Brain microvascular endothelial cell (primary cell): ENCODE results near the gene SYNGR4.
A peak's percentile ranks its signal among the peaks of the same experiment; 100 is the strongest.
"Not testable (repeated sequence)": the region's sequence is repeated elsewhere in the genome, so short reads cannot be mapped to it uniquely, and the experiment has no call there.

Experiments used
- DNase-seq: peaks from one replicate; pipeline ENCODE4 v3.0.0-alpha.2; 2020
- H3K27ac ChIP-seq: fragments of 250-450 bp; sonication (Bioruptor Pico); 2 replicates; pipeline ENCODE4 v1.5.1; 2020; ENCODE audit warnings: mild to moderate bottlenecking, moderate library complexity
- H3K27me3 ChIP-seq: fragments of 250-450 bp; sonication (Bioruptor Pico); replicated peaks from 2 replicates; pipeline ENCODE4 v1.5.1; 2020; ENCODE audit warnings: mild to moderate bottlenecking
- H3K36me3 ChIP-seq: fragments of 250-450 bp; sonication (Bioruptor Pico); replicated peaks from 2 replicates; pipeline ENCODE4 v1.5.1; 2020; ENCODE audit warnings: mild to moderate bottlenecking
- H3K4me3 ChIP-seq: 2 replicates; pipeline ENCODE4 v1.5.1; 2011; ENCODE audit warnings: low read depth, mild to moderate bottlenecking, control low read depth, low read length, moderate library complexity
- CTCF ChIP-seq: IDR thresholded peaks from 2 replicates; pipeline ENCODE4 v1.5.1; 2011; ENCODE audit warnings: low read depth, mild to moderate bottlenecking, moderate library complexity, low read length, control low read depth, inconsistent platforms; ENCODE audit errors: missing control alignments
- in situ Hi-C: cut with HindIII; loops from 2 replicates; pipeline ENCODE4 v1.10.0; 2017; ENCODE audit warnings: low sequenced_read_pairs, low pct_ligation_motif_present

SYNGR4 gene

GRCh38 chr19:48364598-48365348 lies 606 bp downstream of the SYNGR4 start:
- Histone ChIP-seq H3K36me3 (no peaks in the 10 kb centered on the region), H3K4me3 (peak overlapping the region; percentile 70), H3K27ac (no peak overlapping the region), H3K27me3 (no peaks in the 10 kb centered on the region)
- in situ Hi-C loops = no loop called here
- TF ChIP-seq CTCF = no peak
- DNase-seq = no peak

- in situ Hi-C loops = no loop called here
- DNase-seq = no peak
- no peak for TF ChIP-seq CTCF
- Histone ChIP-seq H3K27ac (no peak overlapping the region), H3K4me3 (no peak overlapping the region), H3K27me3 (no peaks in the 10 kb centered on the region), H3K36me3 (no peaks in the 10 kb centered on the region)
These were observed 1.4 kb downstream of the SYNGR4 start for GRCh38 chr19:48365602-48366001.

- TF ChIP-seq CTCF = no peak
These were observed 3.7 kb downstream of the SYNGR4 start for GRCh38 chr19:48367855-48368254.

GRCh38 chr19:48368936-48369335 lies 4.8 kb downstream of the SYNGR4 start:
- no peak for DNase-seq
- Histone ChIP-seq H3K27me3 (no peaks in the 10 kb centered on the region), H3K36me3 (no peaks in the 10 kb centered on the region), H3K27ac (no peak overlapping the region), H3K4me3 (no peak overlapping the region)
- TF ChIP-seq CTCF = no peak
- in situ Hi-C loops = no loop called here

More at GRCh38 chr19:48367855-48368254, 3.7 kb downstream of the SYNGR4 start:
- DNase-seq = no peak
- Histone ChIP-seq H3K36me3 (no peaks in the 10 kb centered on the region), H3K4me3 (no peak overlapping the region), H3K27ac (no peak overlapping the region), H3K27me3 (no peaks in the 10 kb centered on the region)
- in situ Hi-C loops = no loop called here

- Histone ChIP-seq H3K4me3 (no peak overlapping the region), H3K36me3 (no peaks in the 10 kb centered on the region), H3K27ac (no peak overlapping the region), H3K27me3 (no peaks in the 10 kb centered on the region)
- DNase-seq = no peak
- in situ Hi-C loops = no loop called here
- no peak for TF ChIP-seq CTCF
These were observed 6.8 kb downstream of the SYNGR4 start for GRCh38 chr19:48370955-48371354.

- Histone ChIP-seq H3K27me3 (no peaks in the 10 kb centered on the region), H3K4me3 (no peak overlapping the region), H3K27ac (no peak overlapping the region), H3K36me3 (no peaks in the 10 kb centered on the region)
- in situ Hi-C loops = no loop called here
- TF ChIP-seq CTCF = no peak
- DNase-seq = no peak
These were observed 7.2 kb downstream of the SYNGR4 start for GRCh38 chr19:48371367-48371766.

- in situ Hi-C loops, H3K27ac ChIP-seq, H3K4me3 ChIP-seq, H3K27me3 ChIP-seq, H3K36me3 ChIP-seq, DNase-seq: not testable (repeated sequence)
These were observed 7.6 kb downstream of the SYNGR4 start for GRCh38 chr19:48371771-48372170.
